Activated CD4-positive, alpha-beta T cell treated with anti-CD3 and anti-CD28 coated beads, Interleukin-2, amount 50 U/mL, for 16 hours (primary cell): ENCODE results near the gene RANBP10.
"Not testable (repeated sequence)": the region's sequence is repeated elsewhere in the genome, so short reads cannot be mapped to it uniquely, and the experiment has no call there.

Source experiments
- DNase-seq: peaks from one replicate; pipeline ENCODE4 v3.0.0-alpha.2; 2020

RANBP10 gene

GRCh38 chr16:67806428-67807147 is at the start of gene RANBP10, which contains the start of gene TSNAXIP1:
TSS of gene RANBP10 (minus strand) at chr16:67806560. CDS start at chr16:67806536, 24 bp downstream.
TSS of gene TSNAXIP1 (plus strand) at chr16:67806889. CDS start at chr16:67807150, 261 bp downstream.
- DNase-seq, result peak; percentile 99

DNA sequence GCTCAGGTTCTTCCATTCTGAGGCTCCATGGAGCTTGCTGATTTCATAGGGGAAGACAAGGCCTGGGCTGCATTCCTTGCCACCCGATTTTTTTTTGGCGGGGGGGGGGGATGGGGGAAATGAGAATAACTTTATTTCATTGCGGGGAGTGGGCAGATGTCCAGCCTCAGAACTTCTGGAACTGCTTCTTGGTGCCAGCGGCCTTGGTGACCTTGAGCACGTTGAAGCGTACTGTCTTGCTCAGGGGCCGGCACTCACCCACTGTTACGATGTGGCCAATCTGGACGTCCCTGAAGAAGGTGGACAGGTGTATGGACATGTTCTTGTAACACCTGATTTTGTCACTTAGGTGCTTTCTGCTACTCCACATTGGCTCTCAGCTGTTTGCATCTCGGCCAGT is 49.4 kb upstream of the RANBP10 start:
- no peak for DNase-seq

- no peak for DNase-seq
These were observed 47.3 kb upstream of the RANBP10 start for GRCh38 chr16:67853670-67854069.

DNA sequence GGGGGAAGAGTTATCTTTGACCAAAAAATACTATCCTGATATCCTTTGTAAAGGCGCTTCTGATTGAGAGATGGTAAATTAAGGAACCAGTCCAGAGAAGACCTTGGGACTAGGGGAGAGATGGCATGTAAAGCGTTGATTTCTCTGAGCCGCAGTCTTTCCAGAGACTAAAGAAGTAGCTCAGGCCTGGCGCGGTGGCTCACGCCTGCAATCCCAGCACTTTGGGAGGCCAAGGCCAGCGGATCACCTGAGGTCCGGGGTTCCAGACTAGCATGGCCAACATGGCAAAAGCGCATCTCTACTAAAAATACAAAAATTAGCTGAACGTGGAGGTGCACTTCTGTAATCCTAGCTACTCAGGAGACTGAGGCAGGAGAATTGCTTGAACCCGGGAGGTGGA is 41.8 kb upstream of the RANBP10 start:
- DNase-seq, result no peak

GRCh38 chr16:67847064-67847861 is 40.9 kb upstream of the RANBP10 start, which contains the start of gene CENPT:
TSS of gene CENPT (minus strand) at chr16:67847693. CDS start at chr16:67833859, 13,834 bp downstream.
- DNase-seq, result no peak

- peak; percentile 98 for DNase-seq
These were observed 40.1 kb upstream of the RANBP10 start, which contains the start of gene NUTF2 for GRCh38 chr16:67846320-67847063. TSS of gene NUTF2 (plus strand) at chr16:67846933. CDS start at chr16:67865131, 18,198 bp downstream.

GRCh38 chr16:67846063-67846319 is 39.6 kb upstream of the RANBP10 start:
- no peak for DNase-seq

- no peak for DNase-seq
These were observed 39.1 kb upstream of the RANBP10 start for GRCh38 chr16:67845291-67846062.

- DNase-seq, result no peak
These were observed 38.1 kb upstream of the RANBP10 start for GRCh38 chr16:67844497-67844896.

- DNase-seq, result no peak
These were observed 37.0 kb upstream of the RANBP10 start for GRCh38 chr16:67843343-67843765.

DNA sequence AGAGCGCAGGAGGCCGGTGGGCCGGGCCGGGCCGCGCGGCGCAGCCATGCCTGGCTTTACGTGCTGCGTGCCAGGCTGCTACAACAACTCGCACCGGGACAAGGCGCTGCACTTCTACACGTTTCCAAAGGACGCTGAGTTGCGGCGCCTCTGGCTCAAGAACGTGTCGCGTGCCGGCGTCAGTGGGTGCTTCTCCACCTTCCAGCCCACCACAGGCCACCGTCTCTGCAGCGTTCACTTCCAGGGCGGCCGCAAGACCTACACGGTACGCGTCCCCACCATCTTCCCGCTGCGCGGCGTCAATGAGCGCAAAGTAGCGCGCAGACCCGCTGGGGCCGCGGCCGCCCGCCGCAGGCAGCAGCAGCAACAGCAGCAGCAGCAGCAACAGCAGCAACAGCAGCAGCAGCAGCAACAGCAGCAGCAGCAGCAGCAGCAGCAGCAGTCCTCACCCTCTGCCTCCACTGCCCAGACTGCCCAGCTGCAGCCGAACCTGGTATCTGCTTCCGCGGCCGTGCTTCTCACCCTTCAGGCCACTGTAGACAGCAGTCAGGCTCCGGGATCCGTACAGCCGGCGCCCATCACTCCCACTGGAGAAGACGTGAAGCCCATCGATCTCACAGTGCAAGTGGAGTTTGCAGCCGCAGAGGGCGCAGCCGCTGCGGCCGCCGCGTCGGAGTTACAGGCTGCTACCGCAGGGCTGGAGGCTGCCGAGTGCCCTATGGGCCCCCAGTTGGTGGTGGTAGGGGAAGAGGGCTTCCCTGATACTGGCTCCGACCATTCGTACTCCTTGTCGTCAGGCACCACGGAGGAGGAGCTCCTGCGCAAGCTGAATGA is 36.4 kb upstream of the RANBP10 start:
- peak; percentile 66 for DNase-seq

DNA sequence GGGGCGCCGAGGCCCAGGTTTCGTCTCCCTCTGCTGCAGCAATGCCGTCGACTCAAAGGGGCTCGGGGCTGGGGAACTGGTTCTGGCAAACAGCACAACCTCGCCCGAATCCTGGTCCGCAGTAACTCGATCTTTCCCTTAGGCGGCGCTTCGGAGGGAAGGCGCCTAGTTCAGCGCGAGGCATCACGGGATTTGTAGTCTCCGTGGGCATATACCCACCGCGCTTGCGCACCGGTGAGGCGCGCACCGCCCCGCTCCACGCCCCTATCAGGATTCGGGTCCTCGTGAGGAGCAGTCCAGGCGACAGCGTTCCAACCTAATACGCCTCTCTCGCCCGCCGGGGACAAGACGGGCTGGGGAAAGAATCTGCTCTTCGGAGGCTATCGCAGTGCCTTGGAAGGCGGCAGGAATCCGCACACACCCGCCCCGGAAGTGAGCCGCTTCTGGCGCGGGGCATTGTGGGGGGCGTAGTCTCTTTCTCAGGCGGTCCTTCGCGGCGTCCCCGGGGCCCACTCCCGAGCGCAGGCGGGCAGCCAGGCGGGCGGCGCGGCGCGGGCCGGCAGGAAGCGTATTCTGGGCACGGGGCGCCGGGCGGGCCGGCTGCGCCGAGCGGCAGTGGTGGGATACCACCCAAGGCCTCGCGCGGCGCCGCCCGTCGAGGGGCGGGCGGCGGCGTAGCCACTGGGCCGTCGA is 35.6 kb upstream of the RANBP10 start, which contains the start of gene THAP11:
TSS of gene THAP11 (plus strand) at position 505 of the 693 bp plus-strand sequence. CDS start 235 bp downstream, outside the sequence.
- DNase-seq, result peak; percentile 97

- DNase-seq, result no peak
These were observed 34.9 kb upstream of the RANBP10 start for GRCh38 chr16:67841198-67841815.

GRCh38 chr16:67837811-67838210 is 31.5 kb upstream of the RANBP10 start:
- no peak for DNase-seq

DNA sequence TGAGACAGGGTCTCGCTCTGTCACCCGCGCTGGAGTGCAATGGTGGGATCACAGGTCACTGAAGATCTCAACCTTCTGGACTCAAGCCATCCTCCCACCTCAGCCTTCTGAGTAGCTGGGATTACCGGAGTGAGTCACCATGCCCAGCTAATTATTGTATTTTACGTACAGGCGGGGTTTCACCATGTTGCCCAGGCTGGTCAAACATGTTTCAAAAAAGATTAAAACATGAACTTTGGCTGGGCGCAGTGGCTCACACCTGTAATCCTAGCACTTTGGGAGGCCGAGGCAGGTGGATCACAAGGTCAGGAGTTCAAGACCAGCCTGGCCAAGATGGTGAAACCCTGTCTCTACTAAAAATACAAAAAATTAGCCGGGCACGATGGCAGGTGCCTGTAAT is 30.8 kb upstream of the RANBP10 start:
- DNase-seq, result not testable (repeated sequence)

DNA sequence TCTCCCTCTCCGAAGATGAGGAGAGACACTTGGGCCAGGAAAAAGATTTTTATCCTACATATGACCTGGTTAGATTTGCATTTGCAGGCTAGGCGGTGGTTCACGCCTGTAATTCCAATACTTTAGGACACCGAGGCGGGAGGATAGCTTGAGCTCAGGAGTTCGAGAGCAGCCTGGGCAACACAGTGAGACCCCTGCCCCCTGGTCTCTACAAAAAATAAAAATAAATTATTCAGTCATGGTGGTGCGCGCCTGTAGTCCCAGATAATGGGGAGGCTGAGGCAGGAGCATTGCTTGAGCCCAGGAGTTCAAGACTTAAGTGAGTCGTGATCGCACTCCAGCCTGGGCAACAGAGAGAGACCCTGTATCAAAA is 27.9 kb upstream of the RANBP10 start:
- DNase-seq, result no peak

DNA sequence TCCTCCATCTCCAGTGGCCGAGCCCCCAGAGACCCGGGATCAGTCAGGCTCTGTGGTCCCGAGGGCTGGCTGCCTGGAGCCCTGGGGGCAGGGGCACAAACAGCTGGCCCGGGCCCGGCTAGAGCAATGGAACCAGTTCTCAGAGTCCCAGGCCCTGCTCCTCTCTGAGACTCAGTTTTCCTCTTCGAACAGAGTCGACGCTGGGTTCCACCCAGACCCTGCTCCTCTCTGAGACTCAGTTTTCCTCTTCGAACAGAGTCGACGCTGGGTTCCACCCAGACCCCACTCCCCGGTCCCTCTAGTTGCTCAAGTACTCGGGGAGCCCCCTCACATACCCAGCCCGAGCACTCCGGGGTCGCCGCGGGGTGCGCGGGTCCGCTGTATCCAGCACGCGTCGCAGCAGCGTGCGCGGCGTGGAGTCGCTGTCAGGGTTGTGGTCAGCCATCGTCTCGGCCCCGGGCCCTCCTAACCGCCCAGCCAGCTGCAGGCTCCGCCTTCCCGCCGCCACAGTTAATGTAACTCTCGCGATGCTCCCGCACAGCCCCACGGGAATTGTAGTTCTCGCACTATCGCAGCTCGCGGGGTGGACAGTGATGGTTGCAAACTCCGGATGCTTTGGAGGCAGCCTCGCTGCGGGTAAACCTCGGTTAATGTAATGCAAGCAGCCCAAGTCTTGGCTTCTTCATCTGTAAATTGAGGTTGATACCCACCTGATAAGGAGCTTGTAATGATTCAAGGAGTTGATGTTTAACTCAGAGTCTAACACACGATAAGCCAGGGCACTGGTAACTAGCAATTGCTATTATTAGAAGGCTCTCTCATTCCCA is 27.3 kb upstream of the RANBP10 start:
- DNase-seq, result peak; percentile 95

GRCh38 chr16:67833030-67833414 is 26.7 kb upstream of the RANBP10 start:
- no peak for DNase-seq

DNA sequence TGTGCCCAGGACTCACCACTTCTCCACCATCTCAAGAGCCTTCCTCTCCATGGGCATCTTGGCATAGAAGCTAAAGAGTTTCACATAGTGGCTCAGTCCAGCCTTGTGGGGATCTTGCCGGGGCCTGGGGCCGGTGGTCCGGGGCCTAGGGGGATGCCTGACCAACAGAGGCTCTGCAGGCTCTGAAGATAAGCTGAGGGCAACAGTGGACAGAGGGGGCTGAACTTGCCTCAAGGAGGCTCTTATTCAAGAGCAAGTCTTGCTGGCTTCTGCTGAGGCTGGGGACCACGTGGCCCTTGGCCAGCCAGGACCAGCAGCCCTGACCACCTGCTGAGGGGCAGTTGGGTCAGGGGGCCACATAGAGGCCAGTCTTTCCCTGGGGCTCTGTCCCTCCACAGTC is 22.3 kb upstream of the RANBP10 start:
- DNase-seq, result no peak

DNA sequence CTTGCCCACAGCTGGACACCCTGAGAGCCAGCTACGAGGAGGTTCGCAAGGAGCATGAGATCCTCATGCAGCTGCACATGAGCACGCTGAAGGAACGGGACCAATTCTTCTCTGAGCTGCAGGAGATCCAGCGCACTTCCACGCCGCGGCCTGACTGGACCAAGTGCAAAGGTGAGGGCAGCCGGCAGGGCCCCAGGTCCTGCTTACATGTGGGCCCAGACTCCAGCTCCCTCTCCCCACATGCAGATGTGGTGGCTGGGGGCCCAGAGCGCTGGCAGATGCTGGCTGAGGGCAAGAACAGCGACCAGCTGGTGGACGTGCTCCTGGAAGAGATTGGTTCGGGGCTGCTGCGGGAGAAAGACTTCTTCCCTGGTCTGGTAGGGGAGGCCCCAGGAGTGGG is 19.5 kb upstream of the RANBP10 start:
- DNase-seq, result no peak
